GM12878 (cell line): Measurements from ENCODE around the gene NUDT12. TPM values are rescaled to one million over a fixed set of nuclear protein-coding genes. Genes with fewer than 3 reads are reported as not detected.

Source experiments
- ATAC-seq: fragments of 200-7000 bp; cut with Tn5 transposase; 3 replicates; pipeline ENCODE4 v1.9.1; 2020; ENCODE audit warnings: mild to moderate bottlenecking, moderate library complexity
- BruUV-seq: library from RNA; stranded (reverse); fragments of 400-500 nt; replicated peaks from 2 replicates; lab custom pipeline; 2021; lab: Mats Ljungman, UMichigan
- CTCF ChIA-PET: fragments of 300-600 bp; sonication (Branson Sonifier 250); formaldehyde crosslinking; extraction: SDS; loops from one replicate; lab custom pipeline; 2021; ENCODE audit warnings: inconsistent platforms; lab: Yijun Ruan, JAX
- POLR2A ChIA-PET: fragments of 350-600 bp; formaldehyde crosslinking; extraction: SDS; loops from one replicate; lab custom pipeline; 2021; ENCODE audit warnings: inconsistent platforms; lab: Charles Lee
- RAD21 ChIA-PET: fragments of 300-600 bp; sonication (Branson Sonifier 250); formaldehyde crosslinking; loops from one replicate; lab custom pipeline; 2023; ENCODE audit warnings: antibody characterized with exemption; ENCODE audit not compliant: unreplicated experiment; lab: Charles Lee
- SMC1A ChIA-PET: fragments of 300-600 bp; sonication (Branson Sonifier 250); formaldehyde crosslinking; loops from one replicate; lab custom pipeline; 2023; ENCODE audit not compliant: unreplicated experiment, uncharacterized antibody; lab: Charles Lee
- DNase-seq: peaks from one replicate; pipeline ENCODE4 v3.0.0-alpha.2; 2011; ENCODE audit warnings: low read depth, low spot score
- FAIRE-seq: peaks from 3 replicates; lab custom pipeline; 2011; peaks lifted over from hg19 to GRCh38; lab: Jason Lieb, UNC
- H2AFZ ChIP-seq: 2 replicates; pipeline ENCODE4 v1.6.0; 2011; ENCODE audit warnings: low read depth, low read length, control low read depth; ENCODE audit not compliant: control insufficient read depth
- H3K27ac ChIP-seq: 2 replicates; pipeline ENCODE4 v1.5.1; 2011; ENCODE audit warnings: control low read depth; ENCODE audit not compliant: control insufficient read depth, insufficient read depth
- H3K27me3 ChIP-seq, 2 experiments: replicated peaks in 1 of 2; 2 replicates each; pipeline versions ENCODE4 v1.6.0 to v1.6.1; 2011; ENCODE audit warnings: low read length in 1 of 2; ENCODE audit not compliant: control insufficient read depth in 2 of 2, insufficient read depth in 2 of 2
- H3K36me3 ChIP-seq, 2 experiments: 2 replicates each; pipeline ENCODE4 v1.5.1; 2011; ENCODE audit warnings: low read length in 1 of 2; ENCODE audit not compliant: control insufficient read depth in 2 of 2, insufficient read depth in 2 of 2
- H3K4me1 ChIP-seq: 2 replicates; pipeline ENCODE4 v1.6.1; 2011; ENCODE audit warnings: mild to moderate bottlenecking, low read length, moderate library complexity, mixed read lengths; ENCODE audit not compliant: control insufficient read depth, insufficient read depth
- H3K4me2 ChIP-seq: 2 replicates; pipeline ENCODE4 v1.6.0; 2011; ENCODE audit warnings: control low read depth; ENCODE audit not compliant: control insufficient read depth, insufficient read depth
- H3K4me3 ChIP-seq: fragments of 200-600 bp; sonication (generic); 2 replicates; pipeline ENCODE4 v1.5.1; 2016
- H3K79me2 ChIP-seq: 2 replicates; pipeline ENCODE4 v1.6.0; 2011; ENCODE audit warnings: low read length; ENCODE audit not compliant: control insufficient read depth, insufficient read depth
- H3K9ac ChIP-seq: 2 replicates; pipeline ENCODE4 v1.8.0; 2011; ENCODE audit warnings: low read length, control low read depth, mixed read lengths; ENCODE audit not compliant: control insufficient read depth, insufficient read depth
- H3K9me3 ChIP-seq: replicated peaks from 3 replicates; pipeline ENCODE4 v1.5.1; 2011; ENCODE audit warnings: mild to moderate bottlenecking, low read length; ENCODE audit not compliant: control insufficient read depth, insufficient read depth
- H4K20me1 ChIP-seq: 2 replicates; pipeline ENCODE4 v1.6.0; 2011; ENCODE audit not compliant: control insufficient read depth, insufficient read depth
- BCL3 ChIP-seq: IDR thresholded peaks from 2 replicates; pipeline ENCODE4 v1.6.1; 2011; ENCODE audit warnings: borderline replicate concordance, low read depth, mild to moderate bottlenecking, moderate library complexity, low read length; ENCODE audit not compliant: insufficient read depth, poor library complexity, severe bottlenecking
- BRCA1 ChIP-seq: IDR thresholded peaks from 2 replicates; pipeline ENCODE4 v1.6.1; 2011; ENCODE audit warnings: low read depth, low read length, improper control_type of control experiment
- FOXM1 ChIP-seq: IDR thresholded peaks from 2 replicates; pipeline ENCODE4 v1.6.1; 2012; ENCODE audit warnings: low read depth, mild to moderate bottlenecking, inconsistent platforms, low read length, moderate library complexity
- LARP7 ChIP-seq: fragments of 450-650 bp; IDR thresholded peaks from 2 replicates; pipeline ENCODE4 v1.6.1; 2017; ENCODE audit warnings: mild to moderate bottlenecking
- ZNF207 ChIP-seq: fragments of 450-650 bp; IDR thresholded peaks from 2 replicates; pipeline ENCODE4 v1.6.1; 2014; ENCODE audit warnings: antibody characterized with exemption, mild to moderate bottlenecking, borderline replicate concordance
- WGBS: methylation state at CpG from one replicate; pipeline ENCODE4 v1.1.6; 2016; ENCODE audit warnings: low lambda C conversion rate; ENCODE audit not compliant: insufficient replicate concordance, insufficient coverage; ENCODE audit errors: missing lambda C conversion rate; 5-methylcytosine and 5-hydroxymethylcytosine counted together
- in situ Hi-C: fragments of 300-500 bp; cut with MboI; formaldehyde crosslinking; loops from 9 replicates; pipeline ENCODE4 v1.14.3; 2018; ENCODE audit warnings: mixed read lengths
- intact Hi-C: fragments of 100-400 bp; cut with micrococcal nuclease; formaldehyde crosslinking; loops from one replicate; pipeline ENCODE4 v1.14.2; 2022; ENCODE audit not compliant: unreplicated experiment
- polyA plus RNA-seq, 11 experiments: library from polyadenylated mRNA; depleted of rRNA in 4 of 11; unstranded in 6 of 11; stranded (reverse) in 5 of 11; fragments of >200 nt; fragmentation: Nextera tagmentation in 4 of 11; fragmentation: Illumina TruSeq in 1 of 11; extraction: Ambion mirVana in 4 of 11; extraction: Trizol in 1 of 11; gene quantifications; 1 replicate in 1 of 11; 2 replicates in 10 of 11; pipeline versions ENCODE4 v1.2.1 to v1.2.3, GENCODE V29; 2011 to 2016; ENCODE audit warnings: inconsistent platforms in 2 of 11, missing spikeins in 2 of 11, low read depth in 1 of 11
- total RNA-seq, 4 experiments: library from RNA; depleted of rRNA in 3 of 4; stranded (reverse); fragments of >200 nt in 3 of 4; fragmentation: Illumina TruSeq in 1 of 4; extraction: Trizol in 1 of 4; gene quantifications; 2 replicates each; pipeline versions ENCODE4 v1.2.1 to v1.2.3, GENCODE V29; 2013 to 2021
- TF ChIP-seq, protein P1 (sequence below): fragments of 450-650 bp; IDR thresholded peaks from 2 replicates; pipeline ENCODE4 v1.6.1; 2016; ENCODE audit warnings: mild to moderate bottlenecking
- TF ChIP-seq, protein P2 (sequence below): IDR thresholded peaks from 2 replicates; pipeline ENCODE4 v1.6.1; 2011; ENCODE audit warnings: low read depth, mild to moderate bottlenecking, low read length, moderate library complexity, borderline replicate concordance; ENCODE audit errors: extremely low read depth
- TF ChIP-seq, protein P3 (sequence below): fragments of 450-650 bp; IDR thresholded peaks from 2 replicates; pipeline ENCODE4 v1.6.1; 2016; ENCODE audit warnings: mild to moderate bottlenecking

The NUDT12 gene
- total and polyA plus RNA-seq, 10 of the 15 experiments (the other 5 are each of a cell fraction or from before 2014, with no cell fraction given), result 2.9 to 9.0 (median 5.2) TPM

DNA sequence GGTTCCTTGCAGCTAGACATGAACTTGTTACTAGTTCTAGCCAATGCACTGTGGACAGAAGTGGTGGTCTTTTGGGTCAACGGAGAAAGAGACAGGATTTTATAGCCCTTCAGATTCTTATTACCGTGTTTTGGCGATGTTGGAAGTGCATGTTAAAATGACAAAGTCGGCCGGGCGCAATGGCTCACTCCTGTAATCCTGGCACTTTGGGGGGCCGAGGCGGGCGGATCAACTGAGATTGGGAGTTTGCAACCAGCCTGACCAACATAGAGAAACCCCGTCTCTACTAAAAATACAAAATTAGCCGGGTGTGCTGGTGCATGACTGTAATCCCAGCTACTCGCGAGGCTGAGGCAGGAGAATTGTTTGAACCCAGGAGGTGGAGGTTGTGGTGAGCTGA, 9.1 kb upstream of the NUDT12 start:
- 63% methylated on average over 13 of the region's 13 CpGs for WGBS
- no peaks in the 10 kb centered on the region for H3K4me1 ChIP-seq
- no peaks in the 10 kb centered on the region for H3K36me3 ChIP-seq
- ATAC-seq, result no peak
- FAIRE-seq, result no peak
- H3K9ac ChIP-seq, result no peak overlapping the region
- SMC1A ChIA-PET, result no interaction called here
- in situ Hi-C loops, result no loop called here
- H4K20me1 ChIP-seq, result no peaks in the 10 kb centered on the region
- H3K79me2 ChIP-seq, result no peaks in the 10 kb centered on the region
- RAD21 ChIA-PET, result no interaction called here
- H3K27ac ChIP-seq, result no peak overlapping the region
- no TSS peak for BruUV-seq
- intact Hi-C loops, result no loop called here
- CTCF ChIA-PET, result interaction anchor here (0.7 to 1.6 kb wide), 2 partner anchors 11 to 15 kb away, joined by 3 to 4 read pairs; no protein-coding TSS in a partner anchor
- H2AFZ ChIP-seq, result no peak overlapping the region
- no peak overlapping the region for H3K4me2 ChIP-seq
- TF ChIP-seq, protein P1, sequence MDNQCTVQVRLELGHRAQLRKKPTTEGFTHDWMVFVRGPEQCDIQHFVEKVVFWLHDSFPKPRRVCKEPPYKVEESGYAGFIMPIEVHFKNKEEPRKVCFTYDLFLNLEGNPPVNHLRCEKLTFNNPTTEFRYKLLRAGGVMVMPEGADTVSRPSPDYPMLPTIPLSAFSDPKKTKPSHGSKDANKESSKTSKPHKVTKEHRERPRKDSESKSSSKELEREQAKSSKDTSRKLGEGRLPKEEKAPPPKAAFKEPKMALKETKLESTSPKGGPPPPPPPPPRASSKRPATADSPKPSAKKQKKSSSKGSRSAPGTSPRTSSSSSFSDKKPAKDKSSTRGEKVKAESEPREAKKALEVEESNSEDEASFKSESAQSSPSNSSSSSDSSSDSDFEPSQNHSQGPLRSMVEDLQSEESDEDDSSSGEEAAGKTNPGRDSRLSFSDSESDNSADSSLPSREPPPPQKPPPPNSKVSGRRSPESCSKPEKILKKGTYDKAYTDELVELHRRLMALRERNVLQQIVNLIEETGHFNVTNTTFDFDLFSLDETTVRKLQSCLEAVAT, result no peak
- TF ChIP-seq ZNF207 (no peak), FOXM1 (no peak), LARP7 (no peak), BRCA1 (no peak), BCL3 (no peak)
- TF ChIP-seq, protein P2, sequence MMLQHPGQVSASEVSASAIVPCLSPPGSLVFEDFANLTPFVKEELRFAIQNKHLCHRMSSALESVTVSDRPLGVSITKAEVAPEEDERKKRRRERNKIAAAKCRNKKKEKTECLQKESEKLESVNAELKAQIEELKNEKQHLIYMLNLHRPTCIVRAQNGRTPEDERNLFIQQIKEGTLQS, result no peak
- TF ChIP-seq, protein P3, sequence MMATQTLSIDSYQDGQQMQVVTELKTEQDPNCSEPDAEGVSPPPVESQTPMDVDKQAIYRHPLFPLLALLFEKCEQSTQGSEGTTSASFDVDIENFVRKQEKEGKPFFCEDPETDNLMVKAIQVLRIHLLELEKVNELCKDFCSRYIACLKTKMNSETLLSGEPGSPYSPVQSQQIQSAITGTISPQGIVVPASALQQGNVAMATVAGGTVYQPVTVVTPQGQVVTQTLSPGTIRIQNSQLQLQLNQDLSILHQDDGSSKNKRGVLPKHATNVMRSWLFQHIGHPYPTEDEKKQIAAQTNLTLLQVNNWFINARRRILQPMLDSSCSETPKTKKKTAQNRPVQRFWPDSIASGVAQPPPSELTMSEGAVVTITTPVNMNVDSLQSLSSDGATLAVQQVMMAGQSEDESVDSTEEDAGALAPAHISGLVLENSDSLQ, result no peak
- POLR2A ChIA-PET, result no interaction called here
- DNase-seq, result no peak
- peaks cover 0 to 3% of the 10 kb centered on the region in 2 experiments; a peak in 1 of 4 replicates for H3K27me3 ChIP-seq
- H3K4me3 ChIP-seq, result no peak overlapping the region
- H3K9me3 ChIP-seq, result no peaks in the 10 kb centered on the region
